IgD-negative memory B cell (primary cell): ENCODE results near the gene KRTAP9-1. TPM values are rescaled to one million over a fixed set of nuclear protein-coding genes. Genes with fewer than 3 reads are reported as not detected.
"Not testable (repeated sequence)": the region's sequence is repeated elsewhere in the genome, so short reads cannot be mapped to it uniquely, and the experiment has no call there.

ENCODE experiments used
- H3K27ac Mint-ChIP-seq, 3 donors: one replicate each; pipeline ENCODE4 v1.8.0; 2020 to 2022; ENCODE audit warnings: mild to moderate bottlenecking in 3 of 3, mixed read lengths in 3 of 3, moderate library complexity in 1 of 3
- H3K27me3 Mint-ChIP-seq: one replicate; pipeline ENCODE4 v1.8.0; 2021; ENCODE audit warnings: mixed read lengths
- H3K36me3 Mint-ChIP-seq: one replicate; pipeline ENCODE4 v1.8.0; 2020; ENCODE audit warnings: mild to moderate bottlenecking, mixed read lengths
- H3K4me1 Mint-ChIP-seq, 3 donors: one replicate each; pipeline ENCODE4 v1.8.0; 2020 to 2022; ENCODE audit warnings: mixed read lengths in 3 of 3, mild to moderate bottlenecking in 1 of 3
- H3K4me3 Mint-ChIP-seq, 4 donors: one replicate each; pipeline ENCODE4 v1.8.0; 2020 to 2022; ENCODE audit warnings: mild to moderate bottlenecking in 4 of 4, mixed read lengths in 4 of 4, moderate library complexity in 3 of 4
- H3K9me3 Mint-ChIP-seq, 3 donors: one replicate each; pipeline ENCODE4 v1.8.0; 2020 to 2021; ENCODE audit warnings: mixed read lengths in 3 of 3, mild to moderate bottlenecking in 1 of 3
- polyA plus RNA-seq: library from polyadenylated mRNA; unstranded; fragments of 300-500 nt; fragmentation: Illumina TruSeq; gene quantifications from one replicate; pipeline ENCODE4 v1.2.3, GENCODE V29; 2021

The KRTAP9-1 gene
- polyA plus RNA-seq, 1 donor from 2014 or later = not detected

GRCh38 chr17:41212524-41213169 is 23.0 kb downstream of the KRTAP9-1 start:
- peaks cover 40% of the 10 kb centered on the region for H3K27me3 Mint-ChIP-seq
- H3K4me3 Mint-ChIP-seq = peak overlapping the region in 1 of 4 donors; percentile 26
- H3K36me3 Mint-ChIP-seq = no peaks in the 10 kb centered on the region
- H3K4me1 Mint-ChIP-seq = peaks cover 0 to 10% (median 0%) of the 10 kb centered on the region in 3 donors
- peaks cover 0 to 5% (median 0%) of the 10 kb centered on the region in 3 donors for H3K9me3 Mint-ChIP-seq
- no peak overlapping the region for H3K27ac Mint-ChIP-seq

DNA sequence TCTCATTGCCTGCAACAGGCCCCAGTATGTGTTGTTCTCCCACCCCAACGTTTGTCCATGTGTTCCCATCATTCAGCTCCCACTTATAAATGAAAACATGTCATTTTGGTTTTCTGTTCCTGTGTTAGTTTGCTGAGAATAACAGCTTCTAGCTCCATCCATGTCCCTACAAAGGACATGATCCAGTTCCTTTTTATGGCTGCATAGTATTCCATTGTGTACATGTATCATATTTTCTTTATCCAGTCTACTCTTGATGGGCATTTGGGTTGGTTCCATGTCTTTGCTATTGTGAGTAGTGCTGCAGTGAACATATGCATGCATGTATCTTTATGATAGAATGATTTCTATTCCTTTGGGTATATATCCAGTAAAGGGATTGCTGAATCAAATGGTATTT is 26.0 kb downstream of the KRTAP9-1 start:
- no peak overlapping the region for H3K27ac Mint-ChIP-seq
- peaks cover 0 to 7% (median 0%) of the 10 kb centered on the region in 3 donors for H3K4me1 Mint-ChIP-seq
- no peaks in the 10 kb centered on the region for H3K36me3 Mint-ChIP-seq
- peaks cover 20% of the 10 kb centered on the region for H3K27me3 Mint-ChIP-seq
- no peak overlapping the region for H3K4me3 Mint-ChIP-seq
- H3K9me3 Mint-ChIP-seq = peaks cover 0 to 1% (median 0%) of the 10 kb centered on the region in 3 donors

GRCh38 chr17:41223821-41224220 is 34.1 kb downstream of the KRTAP9-1 start:
- Mint-ChIP-seq H3K4me1 (no peaks in the 10 kb centered on the region), H3K27ac (no peak overlapping the region), H3K27me3 (peaks cover 11% of the 10 kb centered on the region), H3K36me3 (no peaks in the 10 kb centered on the region), H3K9me3 (no peaks in the 10 kb centered on the region), H3K4me3 (no peak overlapping the region)

GRCh38 chr17:41226051-41226450 is 36.4 kb downstream of the KRTAP9-1 start:
- H3K27ac Mint-ChIP-seq = no peak overlapping the region
- H3K4me1 Mint-ChIP-seq = peaks cover 0 to 3% (median 0%) of the 10 kb centered on the region in 3 donors
- peaks cover 15% of the 10 kb centered on the region for H3K27me3 Mint-ChIP-seq
- no peak overlapping the region for H3K4me3 Mint-ChIP-seq
- H3K36me3 Mint-ChIP-seq = no peaks in the 10 kb centered on the region
- H3K9me3 Mint-ChIP-seq = no peaks in the 10 kb centered on the region

DNA sequence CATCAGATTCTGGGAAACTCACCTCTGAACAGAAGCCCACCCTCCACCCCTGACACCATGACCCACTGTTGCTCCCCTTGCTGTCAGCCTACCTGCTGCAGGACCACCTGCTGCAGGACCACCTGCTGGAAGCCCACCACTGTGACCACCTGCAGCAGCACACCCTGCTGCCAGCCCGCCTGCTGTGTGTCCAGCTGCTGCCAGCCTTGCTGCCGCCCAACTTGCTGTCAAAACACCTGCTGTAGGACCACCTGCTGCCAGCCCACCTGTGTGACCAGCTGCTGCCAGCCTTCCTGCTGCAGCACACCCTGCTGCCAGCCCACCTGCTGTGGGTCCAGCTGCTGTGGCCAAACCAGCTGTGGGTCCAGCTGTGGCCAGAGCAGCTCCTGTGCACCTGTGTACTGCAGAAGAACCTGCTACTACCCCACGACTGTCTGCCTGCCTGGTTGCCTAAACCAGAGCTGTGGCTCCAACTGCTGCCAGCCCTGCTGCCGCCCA is 37.0 kb downstream of the KRTAP9-1 start, which contains the start of gene KRTAP9-2:
KRTAP9-2 (plus strand) TSS at position 51 of the 498 bp plus-strand sequence; CDS start at position 58, 7 bp downstream.
- peaks cover 15% of the 10 kb centered on the region for H3K27me3 Mint-ChIP-seq
- not testable (repeated sequence) for H3K36me3 Mint-ChIP-seq, H3K4me1 Mint-ChIP-seq, H3K9me3 Mint-ChIP-seq, H3K4me3 Mint-ChIP-seq, H3K27ac Mint-ChIP-seq

DNA sequence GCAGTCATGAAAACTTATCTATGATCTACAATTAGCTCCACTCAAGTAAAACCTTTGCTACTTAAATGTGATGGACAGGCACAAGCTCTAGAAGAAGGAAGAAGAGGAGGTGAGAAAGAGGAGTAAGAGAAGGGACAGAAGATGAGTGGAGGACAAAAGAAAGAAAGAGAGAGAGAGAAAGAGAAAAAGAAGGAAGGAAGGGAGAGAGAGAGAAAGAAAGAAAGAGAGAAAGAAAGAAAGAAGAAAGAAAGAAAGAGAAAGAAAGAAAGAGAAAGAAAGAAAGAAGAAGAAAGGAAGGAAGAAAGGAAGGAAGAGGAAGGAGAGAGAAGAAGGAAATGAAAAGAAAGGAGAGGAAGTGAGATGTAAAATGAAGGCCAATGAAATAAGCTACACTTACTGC is 40.4 kb downstream of the KRTAP9-1 start:
- no peaks in the 10 kb centered on the region for H3K9me3 Mint-ChIP-seq
- no peaks in the 10 kb centered on the region for H3K36me3 Mint-ChIP-seq
- no peak overlapping the region for H3K4me3 Mint-ChIP-seq
- peaks cover 23% of the 10 kb centered on the region for H3K27me3 Mint-ChIP-seq
- no peak overlapping the region for H3K27ac Mint-ChIP-seq
- H3K4me1 Mint-ChIP-seq = peaks cover 0 to 4% (median 0%) of the 10 kb centered on the region in 3 donors

DNA sequence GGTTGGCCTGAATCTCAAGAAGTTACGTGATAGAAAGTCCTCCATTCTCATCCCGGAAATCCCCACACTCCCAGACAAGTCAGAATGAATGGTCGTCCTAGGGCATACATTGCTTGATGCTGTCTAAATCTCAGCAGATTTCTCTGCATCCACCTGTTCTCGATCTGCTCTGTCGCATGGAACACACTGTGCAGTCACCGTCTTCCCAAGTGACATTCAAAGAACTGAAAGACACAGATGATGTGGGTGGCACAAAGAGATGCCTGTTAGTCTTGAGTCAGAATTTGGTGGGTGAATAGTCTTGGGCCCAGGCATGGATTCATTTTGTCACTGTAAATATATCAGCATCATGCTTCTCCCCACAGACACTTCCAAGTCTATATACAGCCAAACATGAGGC is 42.0 kb downstream of the KRTAP9-1 start:
- H3K4me3 Mint-ChIP-seq = no peak overlapping the region
- peaks cover 0 to 4% (median 0%) of the 10 kb centered on the region in 3 donors for H3K4me1 Mint-ChIP-seq
- no peaks in the 10 kb centered on the region for H3K36me3 Mint-ChIP-seq
- no peak overlapping the region for H3K27ac Mint-ChIP-seq
- H3K9me3 Mint-ChIP-seq = no peaks in the 10 kb centered on the region
- peaks cover 25% of the 10 kb centered on the region for H3K27me3 Mint-ChIP-seq

DNA sequence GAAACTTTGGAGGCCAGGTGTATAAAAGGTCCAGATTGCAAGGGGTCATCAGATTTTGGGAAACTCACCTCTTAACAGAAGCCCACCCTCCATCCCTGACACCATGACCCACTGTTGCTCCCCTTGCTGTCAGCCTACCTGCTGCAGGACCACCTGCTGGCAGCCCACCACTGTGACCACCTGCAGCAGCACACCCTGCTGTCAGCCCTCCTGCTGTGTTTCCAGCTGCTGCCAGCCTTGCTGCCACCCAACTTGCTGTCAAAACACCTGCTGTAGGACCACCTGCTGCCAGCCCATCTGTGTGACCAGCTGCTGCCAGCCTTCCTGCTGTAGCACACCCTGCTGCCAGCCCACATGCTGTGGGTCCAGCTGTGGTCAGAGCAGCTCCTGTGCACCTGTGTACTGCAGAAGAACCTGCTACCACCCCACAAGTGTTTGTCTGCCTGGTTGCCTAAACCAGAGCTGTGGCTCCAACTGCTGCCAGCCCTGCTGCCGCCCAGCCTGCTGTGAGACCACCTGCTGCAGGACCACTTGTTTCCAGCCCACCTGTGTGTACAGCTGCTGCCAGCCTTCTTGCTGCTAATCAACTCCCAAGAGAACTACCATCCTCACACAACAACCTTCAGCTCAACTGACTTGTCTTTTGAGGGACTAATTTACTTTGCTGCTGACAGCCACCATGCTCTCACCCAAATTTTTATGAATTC is 42.9 kb downstream of the KRTAP9-1 start, which contains the start of gene KRTAP9-3:
KRTAP9-3 (plus strand) TSS at position 51 of the 707 bp plus-strand sequence; CDS start at position 104, 53 bp downstream.
- not testable (repeated sequence) for H3K27ac Mint-ChIP-seq, H3K36me3 Mint-ChIP-seq, H3K9me3 Mint-ChIP-seq, H3K4me3 Mint-ChIP-seq, H3K4me1 Mint-ChIP-seq
- H3K27me3 Mint-ChIP-seq = peaks cover 25% of the 10 kb centered on the region

- H3K9me3 Mint-ChIP-seq, H3K36me3 Mint-ChIP-seq, H3K4me3 Mint-ChIP-seq, H3K4me1 Mint-ChIP-seq, H3K27ac Mint-ChIP-seq: not testable (repeated sequence)
- H3K27me3 Mint-ChIP-seq = peaks cover 16% of the 10 kb centered on the region
Measured at GRCh38 chr17:41237116-41237515, 47.4 kb downstream of the KRTAP9-1 start.

DNA sequence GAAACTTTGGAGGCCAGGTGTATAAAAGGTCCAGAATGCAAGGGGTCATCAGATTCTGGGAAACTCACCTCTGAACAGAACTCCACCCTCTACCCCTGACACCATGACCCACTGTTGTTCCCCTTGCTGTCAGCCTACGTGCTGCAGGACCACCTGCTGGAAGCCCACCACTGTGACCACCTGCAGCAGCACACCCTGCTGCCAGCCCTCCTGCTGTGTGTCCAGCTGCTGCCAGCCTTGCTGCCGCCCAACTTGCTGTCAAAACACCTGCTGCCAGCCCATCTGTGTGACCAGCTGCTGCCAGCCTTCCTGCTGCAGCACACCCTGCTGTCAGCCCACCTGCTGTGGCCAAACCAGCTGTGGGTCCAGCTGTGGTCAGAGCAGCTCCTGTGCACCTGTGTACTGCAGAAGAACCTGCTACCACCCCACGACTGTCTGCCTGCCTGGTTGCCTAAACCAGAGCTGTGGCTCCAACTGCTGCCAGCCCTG is 48.3 kb downstream of the KRTAP9-1 start, which contains the start of gene KRTAP9-8:
KRTAP9-8 (plus strand) TSS at position 51 of the 489 bp plus-strand sequence; CDS start at position 104, 53 bp downstream.
- not testable (repeated sequence) for H3K9me3 Mint-ChIP-seq, H3K4me1 Mint-ChIP-seq, H3K36me3 Mint-ChIP-seq, H3K4me3 Mint-ChIP-seq, H3K27ac Mint-ChIP-seq
- H3K27me3 Mint-ChIP-seq = peaks cover 15% of the 10 kb centered on the region

Other genes starting within 250 kb of the KRTAP9-1 start
- not detected for gene KRT39, start 222.9 kb upstream of the KRTAP9-1 start, polyA plus RNA-seq
- gene KRT40, start 205.6 kb upstream of the KRTAP9-1 start, polyA plus RNA-seq = not detected
- gene KRTAP3-3, start 195.7 kb upstream of the KRTAP9-1 start, polyA plus RNA-seq = not detected
- not detected for gene KRTAP3-2, start 190.0 kb upstream of the KRTAP9-1 start, polyA plus RNA-seq
- not detected for gene KRTAP3-1, start 180.8 kb upstream of the KRTAP9-1 start, polyA plus RNA-seq
- gene KRTAP1-5, start 162.7 kb upstream of the KRTAP9-1 start, polyA plus RNA-seq = not detected
- gene KRTAP1-4, start 159.7 kb upstream of the KRTAP9-1 start, polyA plus RNA-seq = not detected
- not detected for gene KRTAP1-3, start 155.0 kb upstream of the KRTAP9-1 start, polyA plus RNA-seq
- not detected for gene KRTAP1-1, start 148.4 kb upstream of the KRTAP9-1 start, polyA plus RNA-seq
- gene KRTAP2-1, start 142.6 kb upstream of the KRTAP9-1 start, polyA plus RNA-seq = not detected
- gene KRTAP2-2, start 134.7 kb upstream of the KRTAP9-1 start, polyA plus RNA-seq = not detected
- gene KRTAP2-3, start 129.8 kb upstream of the KRTAP9-1 start, polyA plus RNA-seq = not detected
- gene KRTAP2-4, start 124.0 kb upstream of the KRTAP9-1 start, polyA plus RNA-seq = not detected
- gene KRTAP4-7, start 105.7 kb upstream of the KRTAP9-1 start, polyA plus RNA-seq = not detected
- gene KRTAP4-8, start 91.7 kb upstream of the KRTAP9-1 start, polyA plus RNA-seq = not detected
- not detected for gene KRTAP4-16, start 87.7 kb upstream of the KRTAP9-1 start, polyA plus RNA-seq
- not detected for gene KRTAP4-9, start 84.5 kb upstream of the KRTAP9-1 start, polyA plus RNA-seq
- gene KRTAP4-11, start 71.5 kb upstream of the KRTAP9-1 start, polyA plus RNA-seq = not detected
- gene KRTAP4-12, start 65.7 kb upstream of the KRTAP9-1 start, polyA plus RNA-seq = not detected
- gene KRTAP4-6, start 49.3 kb upstream of the KRTAP9-1 start, polyA plus RNA-seq = not detected
- not detected for gene KRTAP4-5, start 40.1 kb upstream of the KRTAP9-1 start, polyA plus RNA-seq
- not detected for gene KRTAP4-4, start 29.1 kb upstream of the KRTAP9-1 start, polyA plus RNA-seq
- not detected for gene KRTAP4-3, start 21.7 kb upstream of the KRTAP9-1 start, polyA plus RNA-seq
- not detected for gene KRTAP4-2, start 11.7 kb upstream of the KRTAP9-1 start, polyA plus RNA-seq
- gene KRTAP4-1, start 5.0 kb upstream of the KRTAP9-1 start, polyA plus RNA-seq = not detected
- not detected for gene KRTAP9-2, start 36.8 kb downstream of the KRTAP9-1 start, polyA plus RNA-seq
- not detected for gene KRTAP9-3, start 42.6 kb downstream of the KRTAP9-1 start, polyA plus RNA-seq
- gene KRTAP9-8, start 48.1 kb downstream of the KRTAP9-1 start, polyA plus RNA-seq = not detected
- not detected for gene KRTAP9-4, start 59.8 kb downstream of the KRTAP9-1 start, polyA plus RNA-seq
- not detected for gene KRTAP9-9, start 65.5 kb downstream of the KRTAP9-1 start, polyA plus RNA-seq
- gene KRTAP9-6, start 75.5 kb downstream of the KRTAP9-1 start, polyA plus RNA-seq = not detected
- gene KRTAP9-7, start 85.8 kb downstream of the KRTAP9-1 start, polyA plus RNA-seq = not detected
- gene KRTAP29-1, start 113.0 kb downstream of the KRTAP9-1 start, polyA plus RNA-seq = not detected
- not detected for gene KRTAP16-1, start 119.4 kb downstream of the KRTAP9-1 start, polyA plus RNA-seq
- gene KRTAP17-1, start 125.8 kb downstream of the KRTAP9-1 start, polyA plus RNA-seq = not detected
- not detected for gene KRT33A, start 160.9 kb downstream of the KRTAP9-1 start, polyA plus RNA-seq
- gene KRT33B, start 179.9 kb downstream of the KRTAP9-1 start, polyA plus RNA-seq = not detected
- gene KRT34, start 192.4 kb downstream of the KRTAP9-1 start, polyA plus RNA-seq = not detected
- not detected for gene KRT31, start 207.7 kb downstream of the KRTAP9-1 start, polyA plus RNA-seq
- not detected for gene KRT37, start 234.7 kb downstream of the KRTAP9-1 start, polyA plus RNA-seq